Stimulated activated CD4-positive, alpha-beta T cell treated with anti-CD3 and anti-CD28 coated beads, Interleukin-15, amount 100 ng/mL, for 48 hours (primary cell): ENCODE results near the gene CCDC85B.

Experiments
- DNase-seq, 2 donors: peaks; one replicate each; pipeline ENCODE4 v3.0.0-alpha.2; 2020; ENCODE audit warnings: low read depth in 2 of 2

Gene CCDC85B

GRCh38 chr11:65857853-65858680 is 32.4 kb upstream of the CCDC85B start, which contains the start of gene CFL1:
TSS of gene CFL1 (minus strand) at chr11:65858180. CDS start at chr11:65858099, 81 bp downstream.
- DNase-seq = peak; percentile 96 to 97

GRCh38 chr11:65858681-65859087 is 31.8 kb upstream of the CCDC85B start:
- DNase-seq = no peak

- peak; percentile 99 for DNase-seq
Measured at GRCh38 chr11:65859095-65859811, 31.2 kb upstream of the CCDC85B start.

GRCh38 chr11:65859812-65860277 is 30.6 kb upstream of the CCDC85B start:
- DNase-seq = no peak

- peak; percentile 90 to 94 for DNase-seq
Measured at GRCh38 chr11:65860278-65861164, 30.0 kb upstream of the CCDC85B start, which contains the start of gene MUS81. TSS of gene MUS81 (plus strand) at chr11:65860433. CDS start at chr11:65860754, 321 bp downstream.

GRCh38 chr11:65861165-65861505 is 29.3 kb upstream of the CCDC85B start:
- DNase-seq = no peak

GRCh38 chr11:65861533-65862183 is 28.8 kb upstream of the CCDC85B start:
- no peak for DNase-seq

GRCh38 chr11:65862191-65862735 is 28.2 kb upstream of the CCDC85B start:
- DNase-seq = no peak

GRCh38 chr11:65862941-65863888 is 27.3 kb upstream of the CCDC85B start:
- no peak for DNase-seq

GRCh38 chr11:65863889-65864705 is 26.4 kb upstream of the CCDC85B start:
- DNase-seq = no peak

GRCh38 chr11:65864706-65865471 is 25.6 kb upstream of the CCDC85B start:
- no peak for DNase-seq

GRCh38 chr11:65865550-65866172 is 24.8 kb upstream of the CCDC85B start:
- DNase-seq = no peak

- DNase-seq = no peak
Measured at GRCh38 chr11:65866509-65867283, 23.8 kb upstream of the CCDC85B start.

- DNase-seq = no peak
Measured at GRCh38 chr11:65867284-65868071, 23.0 kb upstream of the CCDC85B start.

- DNase-seq = no peak
Measured at GRCh38 chr11:65868076-65868667, 22.3 kb upstream of the CCDC85B start.

- DNase-seq = no peak
Measured at GRCh38 chr11:65868907-65869306, 21.6 kb upstream of the CCDC85B start.
